Germinal center (tissue), 1 donor: ENCODE measurements around the gene ZNF644.
"Not testable (repeated sequence)": the region's sequence is repeated elsewhere in the genome, so short reads cannot be mapped to it uniquely, and the experiment has no call there.

ENCODE experiments used
- DNase-seq: peaks from one replicate; pipeline ENCODE4 v3.0.0; 2012; ENCODE audit warnings: mixed read lengths, low spot score

The ZNF644 gene

DNA sequence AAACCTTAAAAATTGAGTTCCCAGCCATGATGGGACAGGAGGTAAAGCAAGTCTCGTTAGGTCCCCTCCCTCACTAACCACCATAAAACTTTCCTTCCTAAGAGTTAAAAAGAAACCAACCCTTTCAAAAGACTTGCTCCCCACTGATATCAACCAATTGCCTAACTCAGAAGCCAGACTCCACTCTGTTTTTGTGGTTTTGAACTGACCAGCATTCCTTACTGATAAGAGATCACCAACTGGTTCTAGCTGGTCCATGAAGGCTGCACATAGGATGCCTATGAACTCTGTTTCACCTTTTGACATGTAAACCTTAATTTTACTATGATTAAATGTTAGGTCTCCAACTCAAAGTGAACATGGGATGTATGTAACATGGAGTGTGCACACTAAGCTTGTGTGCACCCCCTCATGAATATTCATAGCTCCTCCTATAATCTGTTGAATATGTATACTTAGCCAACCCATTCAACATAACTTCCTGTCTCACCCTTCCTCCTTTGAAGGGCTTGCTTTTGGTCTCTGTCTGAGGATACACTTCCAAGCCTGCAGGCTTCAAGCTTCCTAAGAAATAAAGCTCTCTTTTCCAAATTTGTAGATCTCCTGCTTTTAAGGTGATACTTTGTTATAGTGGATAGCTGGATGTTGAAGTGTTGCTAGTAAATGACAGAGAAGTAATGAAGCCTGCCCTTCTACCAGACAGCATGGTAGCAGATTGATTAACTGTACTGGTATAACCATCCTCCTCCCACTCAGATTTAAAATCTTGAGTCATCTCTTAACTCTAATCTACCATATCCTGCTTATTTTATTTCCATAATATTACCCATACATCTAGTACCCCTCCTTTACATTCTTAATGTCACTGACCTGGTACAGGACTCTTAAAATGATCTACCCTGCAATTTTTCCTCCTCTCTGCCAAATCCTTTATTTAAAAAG, 95.6 kb downstream of the ZNF644 start:
- no peak for DNase-seq

GRCh38 chr1:90924982-90925381, 96.9 kb downstream of the ZNF644 start:
- no peak for DNase-seq

DNA sequence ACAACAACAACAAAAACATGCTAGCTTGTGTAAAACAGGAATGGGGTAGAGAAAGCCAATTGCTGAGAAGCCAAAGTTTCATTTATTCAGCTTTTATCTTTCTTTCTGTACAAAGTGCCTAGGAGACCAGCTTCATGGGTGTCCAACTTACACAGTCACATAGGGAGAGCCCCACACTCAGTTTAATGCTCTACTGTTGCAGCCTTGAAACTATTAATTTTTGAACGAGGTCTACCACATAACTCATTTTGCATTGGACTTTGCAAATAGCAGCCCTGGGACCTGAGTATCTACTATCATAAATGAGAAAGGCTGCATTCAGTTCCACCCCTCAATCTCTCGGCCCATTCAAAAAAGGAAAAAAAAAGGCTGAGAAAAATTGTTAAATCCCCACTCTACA, 98.8 kb downstream of the ZNF644 start:
- no peak for DNase-seq

DNA sequence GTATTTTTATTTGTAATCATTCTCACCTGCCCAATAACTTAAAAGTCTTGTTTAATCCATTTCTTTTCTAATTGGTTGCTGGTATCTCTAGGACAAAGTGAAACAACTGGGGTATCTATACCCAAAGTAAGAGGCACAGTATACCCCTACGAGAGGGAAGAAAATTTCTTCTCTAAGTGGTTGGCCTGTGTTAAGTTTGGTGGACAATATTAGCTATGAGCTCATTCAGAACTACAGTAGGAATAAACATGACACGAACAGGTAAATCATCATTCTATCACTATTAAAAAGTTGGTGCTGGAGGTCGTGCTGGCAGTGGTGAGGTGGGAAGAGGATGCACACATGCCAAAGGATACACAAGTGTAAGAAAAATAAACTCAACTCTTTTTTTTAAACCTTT, 99.6 kb downstream of the ZNF644 start:
- no peak for DNase-seq

- DNase-seq, result no peak
Measured at GRCh38 chr1:90919900-90920299, 101.9 kb downstream of the ZNF644 start.

- DNase-seq, result no peak
Measured at GRCh38 chr1:90919190-90919719, 102.6 kb downstream of the ZNF644 start.

GRCh38 chr1:90911353-90911752, 110.5 kb downstream of the ZNF644 start:
- DNase-seq, result no peak

- no peak for DNase-seq
Measured at GRCh38 chr1:90902672-90903071, 119.2 kb downstream of the ZNF644 start.

GRCh38 chr1:90899263-90899662, 122.6 kb downstream of the ZNF644 start:
- DNase-seq, result no peak

DNA sequence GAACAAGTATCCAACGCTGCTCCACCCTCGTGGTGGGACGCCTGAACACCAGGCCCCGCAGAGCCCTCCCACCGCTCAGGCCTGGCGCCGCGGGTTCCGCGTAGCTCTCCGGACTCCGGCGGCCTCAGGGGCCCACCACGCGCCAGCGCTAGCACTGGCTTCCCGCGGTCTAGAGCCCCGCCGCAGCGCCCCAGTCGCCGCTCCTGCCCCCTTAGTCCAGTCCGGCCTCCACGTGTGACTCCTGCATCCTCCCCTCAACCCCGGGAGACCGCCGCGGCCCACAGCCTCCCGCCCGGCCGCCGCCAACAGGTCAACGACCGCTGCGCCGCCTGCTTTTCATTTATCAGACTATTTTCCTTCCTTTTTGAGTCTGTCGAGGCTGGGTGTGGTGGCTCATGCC, 128.2 kb downstream of the ZNF644 start:
- not testable (repeated sequence) for DNase-seq

DNA sequence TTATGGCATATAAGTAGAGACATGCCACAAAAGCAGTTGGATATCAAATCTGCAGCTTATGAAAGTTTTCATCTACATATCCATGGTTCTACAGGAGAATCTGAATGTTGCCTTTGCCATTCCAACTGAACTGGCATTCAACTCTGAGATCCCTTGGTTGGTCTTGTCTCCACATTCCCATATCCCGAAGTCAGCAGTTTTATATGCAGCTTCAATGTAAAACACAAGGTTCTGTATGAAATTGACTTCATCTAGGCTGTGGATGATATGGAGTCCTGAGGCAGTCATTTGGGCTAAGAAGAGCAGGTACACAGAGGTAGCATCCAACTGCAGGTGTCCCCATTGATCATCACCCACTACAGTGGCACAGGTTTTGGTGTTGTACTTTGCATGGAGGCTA, 129.0 kb downstream of the ZNF644 start:
- DNase-seq, result not testable (repeated sequence)

GRCh38 chr1:90892196-90892595, 129.6 kb downstream of the ZNF644 start:
- DNase-seq, result not testable (repeated sequence)

DNA sequence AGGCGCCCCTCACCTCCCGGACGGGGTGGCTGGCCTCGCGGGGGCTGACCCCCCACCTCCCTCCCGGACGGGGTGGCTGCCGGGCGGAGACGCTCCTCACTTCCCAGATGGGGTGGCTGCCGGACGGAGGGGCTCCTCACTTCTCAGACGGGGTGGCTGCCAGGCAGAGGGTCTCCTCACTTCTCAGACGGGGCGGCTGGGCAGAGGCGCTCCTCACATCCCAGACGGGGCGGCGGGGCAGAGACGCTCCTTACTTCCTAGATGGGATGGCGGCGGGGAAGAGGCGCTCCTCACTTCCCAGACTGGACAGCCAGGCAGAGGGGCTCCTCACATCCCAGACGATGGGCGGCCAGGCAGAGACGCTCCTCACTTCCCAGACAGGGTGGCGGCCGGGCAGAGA, 130.1 kb downstream of the ZNF644 start:
- DNase-seq, result not testable (repeated sequence)

GRCh38 chr1:90882221-90882620, 139.6 kb downstream of the ZNF644 start:
- DNase-seq, result no peak

DNA sequence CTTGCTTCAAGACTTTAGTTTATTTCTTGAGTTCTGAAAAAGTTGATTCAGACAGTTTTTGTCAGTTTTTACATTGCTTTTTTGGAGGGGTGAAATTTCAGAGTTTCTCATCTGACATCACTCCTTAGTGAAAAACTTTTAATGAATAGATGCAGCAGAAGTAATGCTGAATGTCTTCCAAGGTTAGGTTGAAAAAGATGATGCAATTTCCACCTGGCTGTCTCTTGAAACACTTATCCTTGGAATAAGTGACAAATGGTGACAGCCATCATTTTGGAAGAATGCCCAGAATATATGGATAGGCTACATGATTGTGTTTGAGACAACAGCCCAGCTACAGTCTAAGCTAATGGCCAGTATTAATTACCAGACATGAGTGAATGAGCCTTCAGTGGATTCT, 140.8 kb downstream of the ZNF644 start:
- DNase-seq, result no peak

DNA sequence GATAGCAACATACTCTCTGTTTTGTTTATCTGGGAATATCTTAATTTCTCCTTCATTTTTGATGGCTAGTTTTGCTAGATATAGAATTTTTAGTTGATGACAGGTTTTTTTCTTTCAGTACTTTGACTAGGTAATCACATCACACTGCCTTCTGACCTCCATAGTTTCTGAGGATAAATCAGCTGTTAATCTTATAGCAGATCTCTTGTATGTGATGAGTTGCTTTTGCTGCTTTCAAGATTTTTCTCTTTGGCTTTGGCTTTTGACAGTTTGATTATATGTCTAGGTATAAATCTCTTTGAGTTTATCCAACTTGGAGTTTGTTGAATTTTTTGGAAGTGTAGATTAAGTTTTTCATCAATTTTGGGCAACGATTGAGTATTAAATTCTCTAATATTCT, 142.6 kb downstream of the ZNF644 start:
- no peak for DNase-seq

- DNase-seq, result no peak
Measured at GRCh38 chr1:90876101-90876500, 145.7 kb downstream of the ZNF644 start.
